ENCODE measurements around the gene SEPTIN11. TPM values are rescaled to one million over a fixed set of nuclear protein-coding genes. Genes with fewer than 3 reads are reported as not detected.
A peak's percentile ranks its signal among the peaks of the same experiment; 100 is the strongest.

SEPTIN11 gene
- total RNA-seq = 10 to 100 TPM; 10.4 to 56.6 (median 36.3) TPM

GRCh38 chr4:76949276-76950051 is at the start of gene SEPTIN11:
Gene SEPTIN11, plus strand, starts transcription at chr4:76949752. Its CDS starts 152 bp downstream, at chr4:76949904.
- TF ChIP-seq CTCF (IDR thresholded peaks at IDR 0.05) (peak in 2 of 6 experiments; percentile 12 to 42), POLR2A (IDR thresholded peaks at IDR 0.05) (peak in 3 of 4 donors; percentile 19 to 94 (median 94))
- 0 to 3% methylated on average over 7 to 31 of the region's 87 CpGs for WGBS, 2 donors
- Histone ChIP-seq H3K27me3 (no peaks in the 10 kb centered on the region), H3K4me1 (peaks cover 9 to 62% (median 11%) of the 10 kb centered on the region in 3 donors), H3K27ac (peak within 1 kb of the TSS; percentile 79 to 94 (median 92)), H3K9me3 (no peaks in the 10 kb centered on the region), H3K4me3 (peak within 1 kb of the TSS; percentile 65 to 86 (median 77)), H3K36me3 (no peaks in the 10 kb centered on the region)
- DNase-seq = peak; percentile 53
- intact Hi-C loops (cut with DNase I) = no loop called here

DNA sequence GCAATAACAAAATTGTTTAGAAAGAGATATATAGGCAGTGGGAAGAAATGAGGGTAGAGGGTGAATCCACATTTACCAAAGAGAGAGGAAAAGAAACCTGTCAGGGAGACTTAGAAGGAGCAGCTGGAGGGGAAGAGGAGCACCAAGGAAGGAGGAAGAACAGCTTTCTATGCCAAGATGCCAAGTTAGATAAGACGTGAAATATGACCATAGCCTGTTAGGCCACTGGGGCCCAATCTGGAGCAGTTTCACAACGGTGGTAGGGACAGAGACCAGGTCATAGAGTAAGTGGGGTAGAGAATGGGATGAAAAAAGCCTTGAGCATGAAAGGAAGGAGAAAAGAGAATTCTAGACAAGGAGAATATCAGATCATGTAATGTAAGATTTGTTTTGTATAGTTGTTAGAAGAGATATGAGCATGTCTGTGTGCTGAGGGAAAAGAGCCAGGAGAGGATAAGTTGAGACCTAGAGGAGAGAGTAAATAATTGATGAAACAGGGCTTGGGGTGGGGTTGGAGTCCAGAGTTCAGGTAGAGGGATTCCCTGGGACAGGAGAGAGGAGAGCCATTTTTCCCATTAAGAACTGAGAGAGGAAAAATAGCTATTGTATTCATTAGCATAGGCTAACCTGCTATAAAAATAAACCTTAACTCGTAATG is 47.2 kb upstream of the SEPTIN11 start:
- Histone ChIP-seq H3K36me3 (no peaks in the 10 kb centered on the region), H3K4me3 (no peak overlapping the region), H3K27ac (no peak overlapping the region), H3K9me3 (no peaks in the 10 kb centered on the region), H3K27me3 (peaks cover 0 to 28% (median 0%) of the 10 kb centered on the region in 4 donors), H3K4me1 (peaks cover 0 to 26% (median 3%) of the 10 kb centered on the region in 3 donors)
- intact Hi-C loops (cut with DNase I) = no loop called here
- WGBS, 2 donors = 62 to 72% methylated on average over 3 of the region's 3 CpGs
- TF ChIP-seq POLR2A (IDR thresholded peaks at IDR 0.05) (no peak), CTCF (IDR thresholded peaks at IDR 0.05) (no peak)
- no peak for DNase-seq

- Histone ChIP-seq H3K4me1 (peaks cover 0 to 3% (median 0%) of the 10 kb centered on the region in 3 donors), H3K4me3 (no peak overlapping the region), H3K27ac (no peak overlapping the region), H3K9me3 (no peaks in the 10 kb centered on the region), H3K27me3 (peaks cover 0 to 7% (median 0%) of the 10 kb centered on the region in 4 donors), H3K36me3 (no peaks in the 10 kb centered on the region)
- DNase-seq = no peak
- WGBS, 2 donors = 66 to 72% methylated on average over 4 of the region's 4 CpGs
- intact Hi-C loops (cut with DNase I) = no loop called here
- TF ChIP-seq POLR2A (IDR thresholded peaks at IDR 0.05) = no peak
- TF ChIP-seq CTCF (IDR thresholded peaks at IDR 0.05) = no peak
Observed at GRCh38 chr4:76904646-76905190, 44.8 kb upstream of the SEPTIN11 start.

GRCh38 chr4:76905521-76905920 is 44.0 kb upstream of the SEPTIN11 start:
- H3K36me3 ChIP-seq = no peaks in the 10 kb centered on the region
- H3K27me3 ChIP-seq = no peaks in the 10 kb centered on the region
- H3K9me3 ChIP-seq = no peaks in the 10 kb centered on the region
- H3K27ac ChIP-seq = no peak overlapping the region
- DNase-seq = no peak
- no peaks in the 10 kb centered on the region for H3K4me1 ChIP-seq
- TF ChIP-seq CTCF (IDR thresholded peaks at IDR 0.05) (no peak), POLR2A (IDR thresholded peaks at IDR 0.05) (no peak)
- H3K4me3 ChIP-seq = no peak overlapping the region
- 59 to 68% methylated on average over 1 of the region's 1 CpG for WGBS, 2 donors
- intact Hi-C loops (cut with DNase I) = no loop called here

GRCh38 chr4:76909711-76910110 is 39.8 kb upstream of the SEPTIN11 start:
- H3K27ac ChIP-seq = no peak overlapping the region
- no peak overlapping the region for H3K4me3 ChIP-seq
- no peaks in the 10 kb centered on the region for H3K27me3 ChIP-seq
- no peaks in the 10 kb centered on the region for H3K36me3 ChIP-seq
- intact Hi-C loops (cut with DNase I) = no loop called here
- H3K9me3 ChIP-seq = no peaks in the 10 kb centered on the region
- no peak for TF ChIP-seq POLR2A (IDR thresholded peaks at IDR 0.05)
- TF ChIP-seq CTCF (IDR thresholded peaks at IDR 0.05) = no peak
- DNase-seq = no peak
- H3K4me1 ChIP-seq = no peaks in the 10 kb centered on the region
- WGBS, 2 donors = 94 to 95% methylated on average over 1 of the region's 1 CpG
